IMR-90 (cell line): ENCODE results near the gene FABP6. TPM values are rescaled to one million over a fixed set of nuclear protein-coding genes. Genes with fewer than 3 reads are reported as not detected.

Experiments
- ATAC-seq: fragments of 200-7000 bp; cut with Tn5 transposase; 2 replicates; pipeline ENCODE4 v1.9.1; 2020; ENCODE audit warnings: low read depth, mild to moderate bottlenecking, moderate library complexity
- Bru-seq: library from RNA; stranded (reverse); fragments of 400-500 nt; gene quantifications from one replicate; lab custom pipeline; 2021; lab: Mats Ljungman, UMichigan
- BruChase-seq, 2 experiments: library from RNA; stranded (reverse); fragments of 400-500 nt; gene quantifications; one replicate each; lab custom pipeline; 2021; lab: Mats Ljungman, UMichigan
- BruUV-seq: library from RNA; stranded (reverse); fragments of 400-500 nt; replicated peaks from 2 replicates; lab custom pipeline; 2021; lab: Mats Ljungman, UMichigan
- CTCF ChIA-PET: fragments of 300-600 bp; formaldehyde crosslinking; extraction: SDS; loops from one replicate; lab custom pipeline; 2021; ENCODE audit warnings: antibody characterized with exemption; lab: Yijun Ruan, JAX
- POLR2A ChIA-PET: fragments of 300-600 bp; sonication (Branson Sonifier 250); formaldehyde crosslinking; loops from one replicate; lab custom pipeline; 2022; ENCODE audit warnings: antibody characterized with exemption; ENCODE audit not compliant: unreplicated experiment; lab: Charles Lee
- DNase-seq: peaks from one replicate; pipeline ENCODE4 v3.0.0; 2013
- H2AFZ ChIP-seq: replicated peaks from 2 replicates; pipeline ENCODE3; 2013; ENCODE audit warnings: low read length, mild to moderate bottlenecking; ENCODE audit not compliant: poor library complexity
- H2AK5ac ChIP-seq: 2 replicates; pipeline ENCODE4 v1.6.1; 2013; ENCODE audit warnings: low read depth, low read length, inconsistent platforms
- H2AK9ac ChIP-seq: replicated peaks from 2 replicates; pipeline ENCODE3; 2013; ENCODE audit warnings: mild to moderate bottlenecking, low read depth, low read length, moderate library complexity; ENCODE audit not compliant: poor library complexity
- H2BK120ac ChIP-seq: 2 replicates; pipeline ENCODE4 v1.6.1; 2013; ENCODE audit warnings: low read depth, low read length, inconsistent platforms
- H2BK15ac ChIP-seq: 3 replicates; pipeline ENCODE4 v1.6.1; 2013; ENCODE audit warnings: low read depth, low read length, inconsistent platforms
- H2BK20ac ChIP-seq: 2 replicates; pipeline ENCODE4 v1.6.1; 2013; ENCODE audit warnings: low read depth, mild to moderate bottlenecking, inconsistent platforms, low read length, moderate library complexity
- H2BK5ac ChIP-seq: 2 replicates; pipeline ENCODE4 v1.6.1; 2013; ENCODE audit warnings: mild to moderate bottlenecking, low read depth, low read length, inconsistent platforms; ENCODE audit not compliant: poor library complexity, severe bottlenecking
- H3K14ac ChIP-seq: replicated peaks from 2 replicates; pipeline ENCODE4 v1.6.1; 2013; ENCODE audit warnings: low read depth, low read length, inconsistent platforms
- H3K18ac ChIP-seq: 2 replicates; pipeline ENCODE4 v1.6.1; 2013; ENCODE audit warnings: low read depth, low read length, control low read depth
- H3K23ac ChIP-seq: 2 replicates; pipeline ENCODE4 v1.6.1; 2013; ENCODE audit warnings: low read depth, low read length, inconsistent platforms
- H3K27ac ChIP-seq: 2 replicates; pipeline ENCODE4 v1.5.1; 2013; ENCODE audit warnings: mild to moderate bottlenecking, control low read depth, low read length; ENCODE audit not compliant: insufficient read depth
- H3K27me3 ChIP-seq: 2 replicates; pipeline ENCODE4 v1.6.1; 2013; ENCODE audit warnings: low read length; ENCODE audit not compliant: control insufficient read depth, insufficient read depth
- H3K36me3 ChIP-seq: 2 replicates; pipeline ENCODE4 v1.6.1; 2013; ENCODE audit warnings: low read length, mixed read lengths; ENCODE audit not compliant: control insufficient read depth, insufficient read depth
- H3K4ac ChIP-seq: 2 replicates; pipeline ENCODE4 v1.6.1; 2013; ENCODE audit warnings: low read depth, low read length, inconsistent platforms
- H3K4me1 ChIP-seq: 2 replicates; pipeline ENCODE4 v1.6.1; 2013; ENCODE audit warnings: low read length, mixed read lengths; ENCODE audit not compliant: control insufficient read depth, insufficient read depth
- H3K4me2 ChIP-seq: 2 replicates; pipeline ENCODE4 v1.6.1; 2013; ENCODE audit warnings: low read depth, mild to moderate bottlenecking, control low read depth, low read length, moderate library complexity
- H3K4me3 ChIP-seq: 2 replicates; pipeline ENCODE4 v1.5.1; 2013; ENCODE audit warnings: low read depth, mild to moderate bottlenecking, control low read depth, low read length, moderate library complexity; ENCODE audit not compliant: insufficient read depth
- H3K56ac ChIP-seq: 2 replicates; pipeline ENCODE4 v1.6.1; 2013; ENCODE audit warnings: low read length, inconsistent platforms; ENCODE audit not compliant: insufficient read depth; ENCODE audit errors: extremely low read depth
- H3K79me1 ChIP-seq, 2 experiments: 2 replicates each; pipeline ENCODE4 v1.6.1; 2013; ENCODE audit warnings: low read length in 2 of 2, inconsistent platforms in 1 of 2, low read depth in 1 of 2
- H3K9ac ChIP-seq: 2 replicates; pipeline ENCODE4 v1.6.1; 2013; ENCODE audit warnings: low read depth, low read length, control low read depth
- H3K9me1 ChIP-seq: 2 replicates; pipeline ENCODE4 v1.6.1; 2013; ENCODE audit warnings: low read length, inconsistent platforms; ENCODE audit not compliant: insufficient read depth
- H3K9me3 ChIP-seq: 2 replicates; pipeline ENCODE4 v1.6.1; 2013; ENCODE audit warnings: low read length; ENCODE audit not compliant: control insufficient read depth, insufficient read depth
- H4K20me1 ChIP-seq: 2 replicates; pipeline ENCODE4 v1.6.1; 2013; ENCODE audit warnings: low read length, inconsistent platforms; ENCODE audit not compliant: insufficient read depth
- H4K5ac ChIP-seq: 2 replicates; pipeline ENCODE4 v1.6.1; 2013; ENCODE audit warnings: mild to moderate bottlenecking, low read depth, low read length, control low read depth
- H4K8ac ChIP-seq, 2 experiments: 2 replicates each; pipeline ENCODE4 v1.6.1; 2013; ENCODE audit warnings: low read depth in 2 of 2, low read length in 2 of 2, control low read depth in 1 of 2, inconsistent platforms in 1 of 2
- H4K91ac ChIP-seq: 2 replicates; pipeline ENCODE4 v1.6.1; 2013; ENCODE audit warnings: low read depth, low read length, inconsistent platforms; ENCODE audit not compliant: insufficient read depth
- BHLHE40 ChIP-seq: fragments of 150-350 bp; IDR thresholded peaks from 2 replicates; pipeline ENCODE4 v1.6.1; 2016; ENCODE audit warnings: mild to moderate bottlenecking, low read depth, low read length
- MAZ ChIP-seq: IDR thresholded peaks from 2 replicates; pipeline ENCODE4 v1.6.1; 2012; ENCODE audit warnings: low read depth, mild to moderate bottlenecking, low read length, improper control_type of control experiment, moderate library complexity, borderline replicate concordance
- NFE2L2 ChIP-seq: fragments of 150-350 bp; IDR thresholded peaks from 2 replicates; pipeline ENCODE4 v1.6.1; 2016; ENCODE audit warnings: low read depth, mild to moderate bottlenecking, low read length
- POLR2A ChIP-seq: IDR thresholded peaks from 2 replicates; pipeline ENCODE4 v1.6.1; 2012; ENCODE audit warnings: mild to moderate bottlenecking, low read depth, low read length
- RAD21 ChIP-seq: IDR thresholded peaks from 2 replicates; pipeline ENCODE4 v1.6.1; 2012; ENCODE audit warnings: low read length, improper control_type of control experiment
- SMC3 ChIP-seq: fragments of 150-350 bp; IDR thresholded peaks from 2 replicates; pipeline ENCODE4 v1.6.1; 2016; ENCODE audit warnings: low read depth, mild to moderate bottlenecking, antibody characterized with exemption, low read length, moderate library complexity
- USF2 ChIP-seq: fragments of 150-350 bp; IDR thresholded peaks from 2 replicates; pipeline ENCODE4 v1.6.1; 2017; ENCODE audit warnings: mild to moderate bottlenecking, antibody characterized with exemption, low read length, low read depth
- WGBS, 2 experiments: methylation state at CpG; one replicate each; pipeline versions ENCODE4 v1.1.5 to v1.1.7; 2013; ENCODE audit warnings: missing lambda C conversion rate in 2 of 2; ENCODE audit not compliant: insufficient read length in 1 of 2; ENCODE audit errors: extremely low coverage in 2 of 2; 5-methylcytosine and 5-hydroxymethylcytosine counted together
- dilution Hi-C: fragments of 300-500 bp; cut with HindIII; formaldehyde crosslinking; loops from one replicate; pipeline ENCODE4 v1.14.3; 2018; ENCODE audit warnings: low sequenced_read_pairs; ENCODE audit not compliant: unreplicated experiment
- in situ Hi-C: fragments of 300-500 bp; cut with MboI; formaldehyde crosslinking; loops from 3 replicates; pipeline ENCODE4 v1.14.3; 2019; ENCODE audit warnings: low sequenced_read_pairs, inconsistent platforms, mixed read lengths
- intact Hi-C: fragments of 100-400 bp; cut with micrococcal nuclease; formaldehyde crosslinking; loops from 2 replicates; pipeline ENCODE4 v1.10.0; 2022
- long read RNA-seq: library from polyadenylated mRNA; unstranded; transcript quantifications from one replicate; pipeline ENCODE4 v2.0.0, GENCODE V29; 2021; ENCODE audit not compliant: unreplicated experiment
- polyA plus RNA-seq, 3 experiments: library from polyadenylated mRNA; depleted of rRNA; stranded (reverse); fragments of >200 nt; gene quantifications; 2 replicates each; pipeline ENCODE4 v1.2.3, GENCODE V29; 2012; ENCODE audit warnings: low replicate concordance in 1 of 3
- total RNA-seq: library from RNA; depleted of rRNA; stranded (reverse); fragments of >200 nt; gene quantifications from 2 replicates; pipeline ENCODE4 v1.2.3, GENCODE V29; 2012; rRNA removed

FABP6 gene, protein sequence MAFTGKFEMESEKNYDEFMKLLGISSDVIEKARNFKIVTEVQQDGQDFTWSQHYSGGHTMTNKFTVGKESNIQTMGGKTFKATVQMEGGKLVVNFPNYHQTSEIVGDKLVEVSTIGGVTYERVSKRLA
- total RNA-seq (not detected in 2 replicates), polyA plus RNA-seq (2012; rRNA removed) (not detected in 2 replicates), Bru-seq, nascent RNA (percentile 2 among the genes with signal in this experiment), BruChase-seq, experiment 1, labeled RNA remaining after a 6-hour chase (percentile 2 among the genes with signal in this experiment), BruChase-seq, experiment 2, labeled RNA remaining after a 2-hour chase (not detected)
- not detected in 2 replicates for polyA plus RNA-seq (2012; cell fraction: cytosol; rRNA removed)
- polyA plus RNA-seq (2012; cell fraction: nucleus; rRNA removed; ENCODE audit: low replicate concordance): not detected in 2 replicates
- long read RNA-seq: 0 reads

- no CpG with 5 or more reads among the region's 7 CpGs for WGBS, 2 experiments
- TF ChIP-seq POLR2A: no peak
- no peak for TF ChIP-seq RAD21
- TF ChIP-seq MAZ: no peak
- no peak for TF ChIP-seq BHLHE40
- no peak for TF ChIP-seq NFE2L2
- TF ChIP-seq SMC3: no peak
- no peak for TF ChIP-seq USF2
- ATAC-seq (no peak), DNase-seq (no peak)
- no peak within 1 kb of the TSS for H2BK20ac ChIP-seq
- no peak within 1 kb of the TSS for H4K91ac ChIP-seq
- in situ Hi-C loops (no loop called here), intact Hi-C loops (no loop called here), dilution Hi-C loops (no loop called here)
- H4K5ac ChIP-seq: no peak within 1 kb of the TSS
- H2AFZ ChIP-seq: no peak within 1 kb of the TSS
- no peak within 1 kb of the TSS for H4K8ac ChIP-seq
- H2BK120ac ChIP-seq: no peak within 1 kb of the TSS
- H4K20me1 ChIP-seq: no peaks in the 10 kb centered on the region
- no peak within 1 kb of the TSS for H2AK5ac ChIP-seq
- BruUV-seq: no TSS peak
- ChIA-PET CTCF (no interaction called here), POLR2A (no interaction called here)
- H3K36me3 ChIP-seq: no peaks in the 10 kb centered on the region
- no peak within 1 kb of the TSS for H3K27ac ChIP-seq
- H3K4me1 ChIP-seq: no peaks in the 10 kb centered on the region
- no peak within 1 kb of the TSS for H3K4ac ChIP-seq
- no peak within 1 kb of the TSS for H3K4me3 ChIP-seq
- no peaks in the 10 kb centered on the region for H3K27me3 ChIP-seq
- no peak within 1 kb of the TSS for H3K18ac ChIP-seq
- no peaks in the 10 kb centered on the region for H3K9me3 ChIP-seq
- no peak within 1 kb of the TSS for H2AK9ac ChIP-seq
- no peak within 1 kb of the TSS for H2BK15ac ChIP-seq
- no peak within 1 kb of the TSS for H3K4me2 ChIP-seq
- no peak within 1 kb of the TSS for H3K56ac ChIP-seq
- 0 out of 2 replicates have a peak, but pooled peaks cover 3% of the 10 kb centered on the region for H3K9me1 ChIP-seq
- no peak within 1 kb of the TSS for H3K9ac ChIP-seq
- no peak within 1 kb of the TSS for H3K23ac ChIP-seq
- no peaks in the 10 kb centered on the region for H3K79me1 ChIP-seq
- H2BK5ac ChIP-seq: no peak within 1 kb of the TSS
- no peak within 1 kb of the TSS for H3K14ac ChIP-seq
Measured at GRCh38 chr5:160229190-160229742, at the start of gene FABP6. TSS of gene FABP6 (plus strand) at chr5:160229506. CDS start at chr5:160229558, 52 bp downstream.
